ENCODE results near the gene PRR23E. TPM values are rescaled to one million over a fixed set of nuclear protein-coding genes. Genes with fewer than 3 reads are reported as not detected.

The PRR23E gene
- total and polyA plus RNA-seq, 2 experiments from 2014 or later: not detected

DNA sequence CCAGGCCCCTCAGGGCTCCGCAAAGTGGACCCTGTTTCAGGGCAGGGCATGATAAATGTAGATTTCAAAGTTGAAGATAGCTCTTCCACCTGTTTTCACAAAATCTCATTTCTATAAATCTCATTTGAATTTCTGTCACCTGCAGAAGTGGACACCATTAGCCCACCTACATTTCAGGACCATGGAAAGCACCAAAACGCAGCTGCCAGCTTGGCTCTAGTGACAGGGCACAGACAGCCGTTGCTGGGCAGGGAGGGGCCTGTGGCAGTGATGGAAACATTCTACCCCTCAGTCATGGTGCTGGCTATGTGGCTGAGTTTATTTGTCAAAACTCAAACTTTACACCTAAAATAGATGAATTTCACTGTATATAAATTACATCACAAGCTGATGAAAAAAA is 40.4 kb downstream of the PRR23E start:
- DNase-seq (ENCODE audit: low spot score) (peak; percentile 70), ATAC-seq (peak; percentile 91)
- H3K9me3 Mint-ChIP-seq: peaks cover 21% of the 10 kb centered on the region

More for the DNA sequence above, 40.4 kb downstream of the PRR23E start:
- Histone ChIP-seq H3K36me3 (ENCODE audit: insufficient read depth) (no peaks in the 10 kb centered on the region), H3K27me3 (ENCODE audit: insufficient read depth) (no peaks in the 10 kb centered on the region), H2AFZ (no peak overlapping the region), H3K4me2 (no peak overlapping the region), H3K4me3 (no peak overlapping the region), H3K79me2 (replicated peaks; ENCODE audit: insufficient read depth) (no peaks in the 10 kb centered on the region), H4K20me1 (replicated peaks; ENCODE audit: insufficient read depth) (no peaks in the 10 kb centered on the region), H3K9me2 (ENCODE audit: insufficient read depth) (no peaks in the 10 kb centered on the region), H3K27ac (ENCODE audit: low read depth) (no peak overlapping the region), H3K4me1 (ENCODE audit: insufficient read depth) (no peaks in the 10 kb centered on the region), H3F3A (replicated peaks; ENCODE audit: low read depth) (no peaks in the 10 kb centered on the region)
- TF ChIP-seq JUNB (IDR thresholded peaks at IDR 0.05; ENCODE audit: unreplicated experiment): no peak
- TF ChIP-seq, protein P1, sequence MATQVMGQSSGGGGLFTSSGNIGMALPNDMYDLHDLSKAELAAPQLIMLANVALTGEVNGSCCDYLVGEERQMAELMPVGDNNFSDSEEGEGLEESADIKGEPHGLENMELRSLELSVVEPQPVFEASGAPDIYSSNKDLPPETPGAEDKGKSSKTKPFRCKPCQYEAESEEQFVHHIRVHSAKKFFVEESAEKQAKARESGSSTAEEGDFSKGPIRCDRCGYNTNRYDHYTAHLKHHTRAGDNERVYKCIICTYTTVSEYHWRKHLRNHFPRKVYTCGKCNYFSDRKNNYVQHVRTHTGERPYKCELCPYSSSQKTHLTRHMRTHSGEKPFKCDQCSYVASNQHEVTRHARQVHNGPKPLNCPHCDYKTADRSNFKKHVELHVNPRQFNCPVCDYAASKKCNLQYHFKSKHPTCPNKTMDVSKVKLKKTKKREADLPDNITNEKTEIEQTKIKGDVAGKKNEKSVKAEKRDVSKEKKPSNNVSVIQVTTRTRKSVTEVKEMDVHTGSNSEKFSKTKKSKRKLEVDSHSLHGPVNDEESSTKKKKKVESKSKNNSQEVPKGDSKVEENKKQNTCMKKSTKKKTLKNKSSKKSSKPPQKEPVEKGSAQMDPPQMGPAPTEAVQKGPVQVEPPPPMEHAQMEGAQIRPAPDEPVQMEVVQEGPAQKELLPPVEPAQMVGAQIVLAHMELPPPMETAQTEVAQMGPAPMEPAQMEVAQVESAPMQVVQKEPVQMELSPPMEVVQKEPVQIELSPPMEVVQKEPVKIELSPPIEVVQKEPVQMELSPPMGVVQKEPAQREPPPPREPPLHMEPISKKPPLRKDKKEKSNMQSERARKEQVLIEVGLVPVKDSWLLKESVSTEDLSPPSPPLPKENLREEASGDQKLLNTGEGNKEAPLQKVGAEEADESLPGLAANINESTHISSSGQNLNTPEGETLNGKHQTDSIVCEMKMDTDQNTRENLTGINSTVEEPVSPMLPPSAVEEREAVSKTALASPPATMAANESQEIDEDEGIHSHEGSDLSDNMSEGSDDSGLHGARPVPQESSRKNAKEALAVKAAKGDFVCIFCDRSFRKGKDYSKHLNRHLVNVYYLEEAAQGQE (IDR thresholded peaks at IDR 0.05; ENCODE audit: unreplicated experiment): peak; percentile 81
- TF ChIP-seq, protein P2, sequence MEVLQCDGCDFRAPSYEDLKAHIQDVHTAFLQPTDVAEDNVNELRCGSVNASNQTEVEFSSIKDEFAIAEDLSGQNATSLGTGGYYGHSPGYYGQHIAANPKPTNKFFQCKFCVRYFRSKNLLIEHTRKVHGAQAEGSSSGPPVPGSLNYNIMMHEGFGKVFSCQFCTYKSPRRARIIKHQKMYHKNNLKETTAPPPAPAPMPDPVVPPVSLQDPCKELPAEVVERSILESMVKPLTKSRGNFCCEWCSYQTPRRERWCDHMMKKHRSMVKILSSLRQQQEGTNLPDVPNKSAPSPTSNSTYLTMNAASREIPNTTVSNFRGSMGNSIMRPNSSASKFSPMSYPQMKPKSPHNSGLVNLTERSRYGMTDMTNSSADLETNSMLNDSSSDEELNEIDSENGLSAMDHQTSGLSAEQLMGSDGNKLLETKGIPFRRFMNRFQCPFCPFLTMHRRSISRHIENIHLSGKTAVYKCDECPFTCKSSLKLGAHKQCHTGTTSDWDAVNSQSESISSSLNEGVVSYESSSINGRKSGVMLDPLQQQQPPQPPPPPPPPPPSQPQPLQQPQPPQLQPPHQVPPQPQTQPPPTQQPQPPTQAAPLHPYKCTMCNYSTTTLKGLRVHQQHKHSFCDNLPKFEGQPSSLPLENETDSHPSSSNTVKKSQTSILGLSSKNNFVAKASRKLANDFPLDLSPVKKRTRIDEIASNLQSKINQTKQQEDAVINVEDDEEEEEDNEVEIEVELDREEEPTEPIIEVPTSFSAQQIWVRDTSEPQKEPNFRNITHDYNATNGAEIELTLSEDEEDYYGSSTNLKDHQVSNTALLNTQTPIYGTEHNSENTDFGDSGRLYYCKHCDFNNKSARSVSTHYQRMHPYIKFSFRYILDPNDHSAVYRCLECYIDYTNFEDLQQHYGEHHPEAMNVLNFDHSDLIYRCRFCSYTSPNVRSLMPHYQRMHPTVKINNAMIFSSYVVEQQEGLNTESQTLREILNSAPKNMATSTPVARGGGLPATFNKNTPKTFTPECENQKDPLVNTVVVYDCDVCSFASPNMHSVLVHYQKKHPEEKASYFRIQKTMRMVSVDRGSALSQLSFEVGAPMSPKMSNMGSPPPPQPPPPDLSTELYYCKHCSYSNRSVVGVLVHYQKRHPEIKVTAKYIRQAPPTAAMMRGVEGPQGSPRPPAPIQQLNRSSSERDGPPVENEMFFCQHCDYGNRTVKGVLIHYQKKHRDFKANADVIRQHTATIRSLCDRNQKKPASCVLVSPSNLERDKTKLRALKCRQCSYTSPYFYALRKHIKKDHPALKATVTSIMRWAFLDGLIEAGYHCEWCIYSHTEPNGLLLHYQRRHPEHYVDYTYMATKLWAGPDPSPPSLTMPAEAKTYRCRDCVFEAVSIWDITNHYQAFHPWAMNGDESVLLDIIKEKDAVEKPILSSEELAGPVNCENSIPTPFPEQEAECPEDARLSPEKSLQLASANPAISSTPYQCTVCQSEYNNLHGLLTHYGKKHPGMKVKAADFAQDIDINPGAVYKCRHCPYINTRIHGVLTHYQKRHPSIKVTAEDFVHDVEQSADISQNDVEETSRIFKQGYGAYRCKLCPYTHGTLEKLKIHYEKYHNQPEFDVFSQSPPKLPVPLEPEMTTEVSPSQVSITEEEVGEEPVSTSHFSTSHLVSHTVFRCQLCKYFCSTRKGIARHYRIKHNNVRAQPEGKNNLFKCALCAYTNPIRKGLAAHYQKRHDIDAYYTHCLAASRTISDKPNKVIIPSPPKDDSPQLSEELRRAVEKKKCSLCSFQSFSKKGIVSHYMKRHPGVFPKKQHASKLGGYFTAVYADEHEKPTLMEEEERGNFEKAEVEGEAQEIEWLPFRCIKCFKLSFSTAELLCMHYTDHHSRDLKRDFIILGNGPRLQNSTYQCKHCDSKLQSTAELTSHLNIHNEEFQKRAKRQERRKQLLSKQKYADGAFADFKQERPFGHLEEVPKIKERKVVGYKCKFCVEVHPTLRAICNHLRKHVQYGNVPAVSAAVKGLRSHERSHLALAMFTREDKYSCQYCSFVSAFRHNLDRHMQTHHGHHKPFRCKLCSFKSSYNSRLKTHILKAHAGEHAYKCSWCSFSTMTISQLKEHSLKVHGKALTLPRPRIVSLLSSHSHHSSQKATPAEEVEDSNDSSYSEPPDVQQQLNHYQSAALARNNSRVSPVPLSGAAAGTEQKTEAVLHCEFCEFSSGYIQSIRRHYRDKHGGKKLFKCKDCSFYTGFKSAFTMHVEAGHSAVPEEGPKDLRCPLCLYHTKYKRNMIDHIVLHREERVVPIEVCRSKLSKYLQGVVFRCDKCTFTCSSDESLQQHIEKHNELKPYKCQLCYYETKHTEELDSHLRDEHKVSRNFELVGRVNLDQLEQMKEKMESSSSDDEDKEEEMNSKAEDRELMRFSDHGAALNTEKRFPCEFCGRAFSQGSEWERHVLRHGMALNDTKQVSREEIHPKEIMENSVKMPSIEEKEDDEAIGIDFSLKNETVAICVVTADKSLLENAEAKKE (CRISPR knock-in tag; IDR thresholded peaks at IDR 0.05): no peak
- Mint-ChIP-seq H3K27ac (no peak overlapping the region), H3K27me3 (ENCODE audit: insufficient read depth, low read depth, poor library complexity) (peaks cover 5% of the 10 kb centered on the region), H3K4me3 (no peak overlapping the region), H3K36me3 (ENCODE audit: low read depth) (0 out of 3 replicates have a peak, but pooled peaks cover 3% of the 10 kb centered on the region), H3K4me1 (no peaks in the 10 kb centered on the region)

Data from GM23338 (cell line).